Tibial artery (tissue), 4 donors: Measurements from ENCODE around the gene NF1.

Source experiments
- DNase-seq, 2 donors: peaks; one replicate each; pipeline ENCODE4 v3.0.0-alpha.2; 2019
- H3K27ac ChIP-seq, 2 donors: fragments of 200-600 bp; sonication (generic) in 1 of 2; 1 replicate in 1 of 2; 2 replicates in 1 of 2; pipeline ENCODE4 v1.5.1; 2018 to 2019; ENCODE audit warnings: mild to moderate bottlenecking in 1 of 2
- H3K27me3 ChIP-seq, 2 donors: fragments of 200-600 bp; sonication (generic) in 1 of 2; one replicate each; pipeline versions ENCODE4 v1.5.1 to v1.6.0; 2016 to 2019
- H3K36me3 ChIP-seq, 3 donors: fragments of 200-600 bp; sonication (generic) in 2 of 3; one replicate each; pipeline ENCODE4 v1.5.1; 2016 to 2019; ENCODE audit warnings: mild to moderate bottlenecking in 2 of 3
- H3K4me1 ChIP-seq, 4 donors: fragments of 200-600 bp; sonication (generic) in 2 of 4; 1 replicate in 3 of 4; 2 replicates in 1 of 4; pipeline ENCODE4 v1.5.1; 2016 to 2019
- H3K4me3 ChIP-seq, 2 donors: fragments of 200-600 bp; sonication (generic) in 1 of 2; 1 replicate in 1 of 2; 2 replicates in 1 of 2; pipeline ENCODE4 v1.5.1; 2018 to 2019; ENCODE audit warnings: mild to moderate bottlenecking in 2 of 2
- H3K9me3 ChIP-seq, 3 donors: fragments of 200-600 bp; sonication (generic) in 1 of 3; one replicate each; pipeline ENCODE4 v1.5.1; 2016 to 2019
- CTCF ChIP-seq, 2 experiments: fragments of 200-600 bp in 1 of 2; fragments of 450-650 bp in 1 of 2; IDR thresholded peaks; one replicate each; pipeline ENCODE4 v1.5.1; 2017 to 2019; ENCODE audit warnings: antibody characterized with exemption in 2 of 2, mild to moderate bottlenecking in 1 of 2, moderate library complexity in 1 of 2
- intact Hi-C: fragments of 100-400 bp; cut with DNase I; formaldehyde crosslinking; loops from one replicate; pipeline ENCODE4 v1.15.0; 2023; ENCODE audit warnings: low total_unique reads

The NF1 gene

GRCh38 chr17:31051506-31051905 is 43.3 kb upstream of the NF1 start:
- Histone ChIP-seq H3K27me3 (no peaks in the 10 kb centered on the region), H3K36me3 (peaks cover 0 to 17% (median 0%) of the 10 kb centered on the region in 3 donors), H3K27ac (peak overlapping the region; percentile 27 to 41), H3K4me1 (peaks cover 0 to 13% (median 4%) of the 10 kb centered on the region in 4 donors), H3K9me3 (no peaks in the 10 kb centered on the region), H3K4me3 (no peak overlapping the region)
- DNase-seq, result no peak
- no peak for TF ChIP-seq CTCF (IDR thresholded peaks at IDR 0.05)
- intact Hi-C loops, result no loop called here

GRCh38 chr17:31052187-31052889 is 42.4 kb upstream of the NF1 start:
- H3K27me3 ChIP-seq, result no peaks in the 10 kb centered on the region
- peak overlapping the region; percentile 27 to 41 for H3K27ac ChIP-seq
- peaks cover 0 to 17% (median 0%) of the 10 kb centered on the region in 3 donors for H3K36me3 ChIP-seq
- peak; percentile 74 to 84 for DNase-seq
- TF ChIP-seq CTCF (IDR thresholded peaks at IDR 0.05), result no peak
- H3K4me3 ChIP-seq, result no peak overlapping the region
- intact Hi-C loops, result no loop called here
- no peaks in the 10 kb centered on the region for H3K9me3 ChIP-seq
- H3K4me1 ChIP-seq, result peaks cover 0 to 13% (median 4%) of the 10 kb centered on the region in 4 donors

GRCh38 chr17:31053071-31053470 is 41.7 kb upstream of the NF1 start:
- no peak for DNase-seq
- H3K27me3 ChIP-seq, result no peaks in the 10 kb centered on the region
- no peak for TF ChIP-seq CTCF (IDR thresholded peaks at IDR 0.05)
- H3K36me3 ChIP-seq, result peaks cover 0 to 15% (median 0%) of the 10 kb centered on the region in 3 donors
- H3K27ac ChIP-seq, result peak overlapping the region; percentile 27 to 41
- intact Hi-C loops, result no loop called here
- H3K4me3 ChIP-seq, result no peak overlapping the region
- H3K4me1 ChIP-seq, result peaks cover 0 to 13% (median 4%) of the 10 kb centered on the region in 4 donors
- H3K9me3 ChIP-seq, result no peaks in the 10 kb centered on the region

GRCh38 chr17:31054761-31055160 is 40.0 kb upstream of the NF1 start:
- TF ChIP-seq CTCF (IDR thresholded peaks at IDR 0.05), result no peak
- Histone ChIP-seq H3K36me3 (no peaks in the 10 kb centered on the region), H3K4me1 (peaks cover 0 to 13% (median 4%) of the 10 kb centered on the region in 4 donors), H3K9me3 (no peaks in the 10 kb centered on the region), H3K27me3 (no peaks in the 10 kb centered on the region), H3K4me3 (no peak overlapping the region), H3K27ac (no peak overlapping the region)
- no peak for DNase-seq
- intact Hi-C loops, result no loop called here

DNA sequence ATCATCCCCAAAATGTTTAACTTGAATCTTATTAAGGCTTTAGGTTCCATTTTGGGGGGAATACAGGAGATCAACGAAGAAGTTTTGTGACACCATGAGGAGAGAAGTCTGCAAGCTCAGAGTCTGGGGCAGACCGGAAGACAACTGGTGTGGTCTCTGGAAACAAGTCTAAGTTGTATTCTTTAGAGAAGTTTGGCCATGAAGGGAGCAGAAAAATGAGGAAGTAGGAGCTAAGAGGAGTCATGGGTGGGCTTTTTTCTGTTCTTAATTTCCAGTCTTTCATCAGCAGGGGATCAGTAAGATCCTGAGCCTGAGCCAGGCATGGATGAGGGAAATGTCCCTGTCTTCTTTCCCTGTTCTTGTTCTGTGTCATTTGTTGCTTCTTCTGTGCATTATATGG is 35.8 kb upstream of the NF1 start:
- H3K4me1 ChIP-seq, result no peaks in the 10 kb centered on the region
- no peak overlapping the region for H3K27ac ChIP-seq
- H3K27me3 ChIP-seq, result no peaks in the 10 kb centered on the region
- no peak for DNase-seq
- TF ChIP-seq CTCF (IDR thresholded peaks at IDR 0.05), result no peak
- intact Hi-C loops, result no loop called here
- H3K36me3 ChIP-seq, result no peaks in the 10 kb centered on the region
- no peak overlapping the region for H3K4me3 ChIP-seq
- no peaks in the 10 kb centered on the region for H3K9me3 ChIP-seq
